ENCODE data around the gene KRT73.

The KRT73 gene

GRCh38 chr12:52647601-52648000, 29.2 kb upstream of the KRT73 start:
- H4K20me1 ChIP-seq (ENCODE audit: insufficient read depth) = no peaks in the 10 kb centered on the region
- no peak for TF ChIP-seq CTCF (conservative IDR thresholded peaks at IDR 0.05; ENCODE audit: low read depth, low read length)
- no peaks in the 10 kb centered on the region for H3K36me3 ChIP-seq (ENCODE audit: insufficient read depth)
- H3K79me2 ChIP-seq (ENCODE audit: insufficient read depth, low read depth) = no peaks in the 10 kb centered on the region
- H3K4me3 ChIP-seq (IDR thresholded peaks at IDR 0.05; ENCODE audit: insufficient read depth, low read depth, low read length) = no peak overlapping the region
- no peaks in the 10 kb centered on the region for H3K4me1 ChIP-seq (ENCODE audit: low read depth, poor library complexity, severe bottlenecking)
- H2AFZ ChIP-seq (ENCODE audit: low read depth) = no peak overlapping the region
- H3K27ac ChIP-seq = no peak overlapping the region
- peaks cover 36% of the 10 kb centered on the region; the same call in 1 of the 2 replicates for H3K27me3 ChIP-seq (ENCODE audit: insufficient read depth, low read depth)
- H3K9ac ChIP-seq = no peak overlapping the region
- H3K4me2 ChIP-seq = no peak overlapping the region

DNA sequence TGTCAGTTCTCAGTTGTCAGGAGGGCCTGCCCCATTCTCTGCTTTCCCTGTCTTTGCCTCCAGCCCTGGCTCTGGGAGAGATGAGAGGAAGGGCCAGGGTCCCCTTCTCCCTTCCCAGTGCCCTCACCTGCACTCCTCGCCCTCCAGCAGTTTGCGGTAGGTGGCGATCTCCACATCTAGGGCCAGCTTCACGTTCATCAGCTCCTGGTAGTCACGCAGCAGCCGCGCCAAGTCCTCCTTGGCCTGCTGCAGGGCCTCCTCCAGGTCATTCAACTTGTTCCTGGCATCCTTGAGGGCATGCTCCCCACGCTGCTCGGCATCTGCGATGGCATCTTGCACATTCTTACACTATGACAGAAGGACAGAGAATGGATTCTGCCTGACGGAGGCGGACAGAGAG, 28.3 kb upstream of the KRT73 start:
- TF ChIP-seq CTCF (conservative IDR thresholded peaks at IDR 0.05; ENCODE audit: low read depth, low read length) = no peak
- Histone ChIP-seq H4K20me1 (ENCODE audit: insufficient read depth) (no peaks in the 10 kb centered on the region), H3K9ac (no peak overlapping the region), H3K79me2 (ENCODE audit: insufficient read depth, low read depth) (no peaks in the 10 kb centered on the region), H3K4me1 (ENCODE audit: low read depth, poor library complexity, severe bottlenecking) (no peaks in the 10 kb centered on the region), H3K36me3 (ENCODE audit: insufficient read depth) (no peaks in the 10 kb centered on the region), H3K27ac (no peak overlapping the region), H3K27me3 (ENCODE audit: insufficient read depth, low read depth) (peaks cover 37% of the 10 kb centered on the region; the same call in 1 of the 2 replicates), H3K4me2 (no peak overlapping the region), H3K4me3 (IDR thresholded peaks at IDR 0.05; ENCODE audit: insufficient read depth, low read depth, low read length) (no peak overlapping the region), H2AFZ (ENCODE audit: low read depth) (no peak overlapping the region)

DNA sequence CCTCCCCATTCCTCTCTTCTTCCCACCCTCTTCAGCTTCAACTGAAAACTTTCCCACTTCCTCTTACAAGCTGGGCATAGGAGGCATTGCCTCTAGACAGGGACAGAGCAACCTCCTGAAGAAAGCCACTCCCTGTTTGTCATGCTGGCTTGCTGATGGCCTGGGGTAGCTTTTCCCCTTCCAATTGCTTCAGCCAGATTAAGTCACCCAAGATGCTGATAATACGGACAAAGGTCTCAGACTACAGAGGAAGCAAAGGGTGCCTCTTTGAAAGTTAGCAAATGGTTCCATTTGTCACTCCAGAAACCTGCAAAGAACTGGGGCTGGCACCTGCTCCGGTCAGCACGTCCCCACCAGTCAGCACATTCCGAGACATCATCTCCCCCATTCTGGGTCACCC, 27.6 kb upstream of the KRT73 start:
- Histone ChIP-seq H3K4me2 (no peak overlapping the region), H3K4me3 (IDR thresholded peaks at IDR 0.05; ENCODE audit: insufficient read depth, low read depth, low read length) (no peak overlapping the region), H2AFZ (ENCODE audit: low read depth) (no peak overlapping the region), H3K36me3 (ENCODE audit: insufficient read depth) (no peaks in the 10 kb centered on the region), H4K20me1 (ENCODE audit: insufficient read depth) (no peaks in the 10 kb centered on the region), H3K4me1 (ENCODE audit: low read depth, poor library complexity, severe bottlenecking) (no peaks in the 10 kb centered on the region), H3K9ac (no peak overlapping the region), H3K27me3 (ENCODE audit: insufficient read depth, low read depth) (peaks cover 37% of the 10 kb centered on the region; the same call in 1 of the 2 replicates), H3K79me2 (ENCODE audit: insufficient read depth, low read depth) (no peaks in the 10 kb centered on the region), H3K27ac (no peak overlapping the region)
- TF ChIP-seq CTCF (conservative IDR thresholded peaks at IDR 0.05; ENCODE audit: low read depth, low read length) = no peak

DNA sequence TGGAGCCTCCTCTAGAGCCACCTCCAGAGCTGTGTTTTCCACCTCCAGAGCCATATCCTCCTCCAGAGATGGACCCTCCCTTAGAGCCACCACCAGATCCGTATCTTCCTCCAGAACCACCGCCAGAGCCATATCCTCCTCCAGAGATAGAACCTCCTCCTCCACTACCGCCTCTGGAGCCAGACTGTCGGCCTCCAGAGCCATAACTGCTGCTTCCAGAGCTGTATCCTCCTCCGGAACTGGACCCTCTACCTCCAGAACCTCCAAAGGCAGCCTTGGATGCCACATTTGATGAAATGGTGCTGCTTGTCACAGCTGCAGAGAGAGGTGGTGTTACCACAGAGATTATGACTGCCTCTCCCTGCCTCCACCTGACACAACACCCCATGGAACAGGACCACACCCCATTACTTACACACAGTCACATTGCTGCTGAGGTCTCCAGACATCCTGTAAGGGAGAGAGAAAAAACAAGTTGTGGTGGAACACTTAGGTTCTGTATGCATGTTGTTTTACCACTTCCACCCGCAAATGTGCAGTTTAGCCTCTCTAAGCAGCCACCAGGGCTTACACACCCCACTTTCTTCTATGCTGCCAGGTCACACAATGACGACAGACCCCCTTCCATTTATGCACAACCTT, 26.9 kb upstream of the KRT73 start:
- H3K4me2 ChIP-seq = no peak overlapping the region

More for the DNA sequence above, 26.9 kb upstream of the KRT73 start:
- Histone ChIP-seq H3K4me3 (IDR thresholded peaks at IDR 0.05; ENCODE audit: insufficient read depth, low read depth, low read length) (no peak overlapping the region), H2AFZ (ENCODE audit: low read depth) (no peak overlapping the region), H3K9ac (no peak overlapping the region), H3K36me3 (ENCODE audit: insufficient read depth) (no peaks in the 10 kb centered on the region), H3K27me3 (ENCODE audit: insufficient read depth, low read depth) (peaks cover 37% of the 10 kb centered on the region; the same call in 1 of the 2 replicates), H4K20me1 (ENCODE audit: insufficient read depth) (no peaks in the 10 kb centered on the region), H3K4me1 (ENCODE audit: low read depth, poor library complexity, severe bottlenecking) (no peaks in the 10 kb centered on the region), H3K27ac (no peak overlapping the region), H3K79me2 (ENCODE audit: insufficient read depth, low read depth) (no peaks in the 10 kb centered on the region)
- no peak for TF ChIP-seq CTCF (conservative IDR thresholded peaks at IDR 0.05; ENCODE audit: low read depth, low read length)

All from KMS-11 (cell line).